AG04449 (cell line): Measurements from ENCODE around the gene ST14.

Source experiments
- CTCF ChIA-PET: fragments of 350-600 bp; formaldehyde crosslinking; extraction: SDS; loops from one replicate; lab custom pipeline; 2021; ENCODE audit warnings: antibody characterized with exemption; lab: Yijun Ruan, JAX
- POLR2A ChIA-PET: fragments of 400-600, 350-600 bp; formaldehyde crosslinking; extraction: SDS; loops from one replicate; lab custom pipeline; 2020; ENCODE audit warnings: antibody characterized with exemption, inconsistent platforms; lab: Yijun Ruan, JAX
- DNase-seq: peaks from one replicate; pipeline ENCODE4 v3.0.0-alpha.2; 2010; ENCODE audit warnings: low read depth, low spot score
- H3K4me3 ChIP-seq: 2 replicates; pipeline ENCODE4 v1.5.1; 2011; ENCODE audit warnings: low read depth, mild to moderate bottlenecking, control low read depth, low read length
- CTCF ChIP-seq: IDR thresholded peaks from one replicate; pipeline ENCODE4 v1.5.1; 2011; ENCODE audit warnings: mild to moderate bottlenecking, moderate library complexity, low read length, control low read depth, inconsistent platforms; ENCODE audit not compliant: insufficient read depth; ENCODE audit errors: missing control alignments

The ST14 gene

GRCh38 chr11:130159657-130160497 is at the start of gene ST14:
Gene ST14 (plus strand): TSS chr11:130159782. CDS start chr11:130159980, 198 bp downstream.
- ChIA-PET POLR2A (no interaction called here), CTCF (no interaction called here)
- no peak within 1 kb of the TSS for H3K4me3 ChIP-seq
- no peak for DNase-seq
- TF ChIP-seq CTCF: no peak

- DNase-seq: no peak
- no peak overlapping the region for H3K4me3 ChIP-seq
- POLR2A ChIA-PET: no interaction called here
- CTCF ChIA-PET: interaction anchor here (1.1 to 1.4 kb wide), 2 partner anchors 185 to 187 kb away, joined by 3 to 5 read pairs; no protein-coding TSS in a partner anchor
- TF ChIP-seq CTCF: no peak
Observed at GRCh38 chr11:130110339-130111108, 49.1 kb upstream of the ST14 start.

- DNase-seq: no peak
- POLR2A ChIA-PET: no interaction called here
- H3K4me3 ChIP-seq: no peak overlapping the region
- TF ChIP-seq CTCF: no peak
- CTCF ChIA-PET: no interaction called here
Observed at GRCh38 chr11:130112071-130112830, 47.3 kb upstream of the ST14 start.

- POLR2A ChIA-PET: no interaction called here
- DNase-seq: no peak
- TF ChIP-seq CTCF: no peak
- no peak overlapping the region for H3K4me3 ChIP-seq
- CTCF ChIA-PET: interaction anchor here (1.0 to 2.3 kb wide), 2 partner anchors 18 to 117 kb away, joined by 3 to 7 read pairs; no protein-coding TSS in a partner anchor
Observed at GRCh38 chr11:130114281-130114680, 45.3 kb upstream of the ST14 start.

- POLR2A ChIA-PET: interaction anchor here (0.5 kb wide), 1 partner anchor 1862 kb away, joined by 4 read pairs; no protein-coding TSS in a partner anchor
- CTCF ChIA-PET: interaction anchor here (1.0 to 2.3 kb wide), 4 partner anchors 11 to 192 kb away, joined by 3 to 7 read pairs (median 4); no protein-coding TSS in a partner anchor
- TF ChIP-seq CTCF: no peak
- no peak overlapping the region for H3K4me3 ChIP-seq
- no peak for DNase-seq
Observed at GRCh38 chr11:130114726-130115125, 44.9 kb upstream of the ST14 start.
